Raji (cell line): ENCODE results near the gene TMF1.

Experiments used
- POLR2A ChIP-seq: IDR thresholded peaks from 2 replicates; pipeline ENCODE4 v1.6.1; 2011; ENCODE audit warnings: low read depth, low read length, control low read depth; ENCODE audit not compliant: insufficient read depth

TMF1 gene

GRCh38 chr3:69011096-69011730 lies 40.9 kb downstream of the TMF1 start:
- TF ChIP-seq POLR2A: no peak

DNA sequence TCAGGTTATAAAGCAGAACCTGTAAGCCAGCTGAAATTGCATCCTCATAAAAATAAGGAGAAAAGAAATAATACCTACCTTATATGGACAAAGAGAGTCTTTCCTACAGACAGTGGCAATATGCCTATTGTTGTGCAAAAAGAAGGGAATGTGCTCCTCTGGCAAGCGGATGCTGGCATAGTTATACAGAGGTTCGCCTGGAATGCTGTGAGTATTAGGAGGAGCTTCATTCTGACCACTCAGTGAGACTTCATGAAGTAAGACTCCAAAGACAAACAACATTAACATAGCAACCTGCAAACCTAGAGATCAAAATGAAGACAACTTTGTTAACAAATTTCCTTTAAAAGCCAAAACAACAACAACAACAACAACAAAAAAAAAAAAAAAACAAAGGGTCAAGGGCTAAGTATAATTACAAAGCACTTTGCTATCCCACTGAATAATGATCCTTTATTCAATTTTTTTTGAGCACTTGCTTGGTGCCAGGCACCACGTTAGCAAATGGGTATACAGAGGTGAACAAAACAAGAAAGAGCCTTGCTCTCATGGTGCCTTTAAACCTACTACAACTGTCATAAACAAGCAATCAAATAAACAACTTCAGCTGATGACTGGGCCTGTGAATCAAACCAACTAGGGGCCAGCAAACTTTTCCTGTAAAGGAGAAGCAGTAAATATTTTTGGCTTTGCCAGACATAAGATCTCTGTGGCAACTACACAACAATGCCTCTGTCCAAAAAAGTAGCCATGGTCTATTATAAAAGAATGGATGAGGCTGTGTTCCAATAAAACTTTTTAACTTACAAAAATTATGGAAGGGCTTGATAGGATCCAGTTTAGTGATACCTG lies 42.3 kb downstream of the TMF1 start:
- no peak for TF ChIP-seq POLR2A

GRCh38 chr3:69008980-69009379 lies 43.2 kb downstream of the TMF1 start:
- no peak for TF ChIP-seq POLR2A

- no peak for TF ChIP-seq POLR2A
Observed at GRCh38 chr3:69005791-69006482, 46.2 kb downstream of the TMF1 start.

GRCh38 chr3:69005071-69005790 lies 46.9 kb downstream of the TMF1 start:
- no peak for TF ChIP-seq POLR2A

DNA sequence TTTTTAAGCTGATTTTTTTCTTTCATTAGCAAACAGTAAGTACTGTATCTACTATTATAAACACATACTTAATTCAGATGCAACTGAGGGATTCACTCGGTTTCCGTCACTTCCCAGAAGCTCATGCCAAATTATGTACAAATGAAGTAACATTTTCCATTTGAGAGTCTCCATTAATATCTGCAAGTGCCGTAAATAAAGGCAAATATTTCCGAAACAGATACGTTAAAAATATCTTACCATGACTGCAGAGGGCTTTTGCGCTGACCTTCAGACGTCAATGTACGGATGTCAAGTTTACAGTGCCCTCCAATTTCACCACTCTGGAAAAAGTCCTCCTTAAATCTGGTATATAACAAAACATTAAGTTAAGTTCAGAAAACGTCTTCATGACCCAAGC lies 48.0 kb downstream of the TMF1 start:
- TF ChIP-seq POLR2A: no peak

DNA sequence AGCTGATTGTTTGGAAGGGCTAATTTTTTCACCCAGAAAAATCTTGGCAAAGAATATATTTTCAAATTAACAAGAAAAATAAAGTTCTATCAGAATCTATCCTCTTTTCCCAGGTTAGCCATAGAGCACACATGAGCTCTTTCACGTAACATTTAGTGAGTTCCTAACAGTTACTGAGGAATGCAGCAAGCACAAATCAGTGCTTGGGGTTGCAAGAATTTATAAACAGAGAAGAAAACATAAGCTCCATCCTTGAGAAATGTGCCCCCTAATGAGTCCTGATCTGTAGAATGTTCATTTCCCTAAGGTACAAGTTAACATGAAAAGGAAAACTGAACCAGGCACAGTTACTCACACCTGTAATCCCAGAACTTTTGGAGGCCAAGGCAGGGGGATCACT lies 52.5 kb downstream of the TMF1 start:
- TF ChIP-seq POLR2A: no peak

- TF ChIP-seq POLR2A: no peak
Observed at GRCh38 chr3:68999158-68999557, 53.0 kb downstream of the TMF1 start.

GRCh38 chr3:68997887-68998286 lies 54.2 kb downstream of the TMF1 start:
- TF ChIP-seq POLR2A: no peak

- no peak for TF ChIP-seq POLR2A
Observed at GRCh38 chr3:68996356-68996995, 55.7 kb downstream of the TMF1 start.

DNA sequence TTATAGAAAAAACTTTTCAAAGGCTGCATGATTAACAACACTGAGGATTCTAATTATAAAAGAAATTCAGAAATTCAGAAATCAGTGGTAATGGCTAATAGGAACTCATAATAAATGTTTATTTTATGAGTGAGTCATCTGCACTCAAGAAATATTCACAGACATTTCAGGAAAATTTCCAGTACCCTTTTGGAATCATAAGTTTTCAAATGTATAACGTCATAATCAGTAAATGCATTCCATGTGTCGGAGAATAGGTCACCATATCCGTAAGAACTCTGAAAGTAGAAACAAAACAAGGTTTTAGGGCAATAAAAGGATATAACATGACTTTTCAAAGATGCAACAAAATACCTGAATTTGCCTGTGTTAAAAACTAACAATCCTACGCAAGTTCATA lies 63.4 kb downstream of the TMF1 start:
- no peak for TF ChIP-seq POLR2A

DNA sequence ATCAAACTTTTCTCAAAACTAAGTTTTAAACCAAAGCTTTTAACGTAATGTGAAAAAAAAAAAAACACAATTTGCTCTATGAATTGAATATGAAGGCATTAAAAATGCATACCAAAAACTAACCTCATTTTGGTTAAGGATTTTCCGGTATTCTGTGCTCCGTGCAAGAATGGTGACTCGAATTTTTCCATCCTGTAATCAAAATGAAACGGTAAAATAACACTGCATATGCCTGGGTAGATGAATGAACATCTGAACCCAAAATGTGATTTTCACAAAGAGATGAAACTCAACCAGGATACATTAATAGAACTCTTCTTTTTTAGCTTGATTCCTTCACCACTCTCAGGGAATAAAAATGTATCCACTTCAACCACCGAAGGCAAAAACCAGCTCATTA lies 64.8 kb downstream of the TMF1 start:
- TF ChIP-seq POLR2A: no peak

GRCh38 chr3:68986496-68987208 lies 65.5 kb downstream of the TMF1 start:
- TF ChIP-seq POLR2A: no peak

DNA sequence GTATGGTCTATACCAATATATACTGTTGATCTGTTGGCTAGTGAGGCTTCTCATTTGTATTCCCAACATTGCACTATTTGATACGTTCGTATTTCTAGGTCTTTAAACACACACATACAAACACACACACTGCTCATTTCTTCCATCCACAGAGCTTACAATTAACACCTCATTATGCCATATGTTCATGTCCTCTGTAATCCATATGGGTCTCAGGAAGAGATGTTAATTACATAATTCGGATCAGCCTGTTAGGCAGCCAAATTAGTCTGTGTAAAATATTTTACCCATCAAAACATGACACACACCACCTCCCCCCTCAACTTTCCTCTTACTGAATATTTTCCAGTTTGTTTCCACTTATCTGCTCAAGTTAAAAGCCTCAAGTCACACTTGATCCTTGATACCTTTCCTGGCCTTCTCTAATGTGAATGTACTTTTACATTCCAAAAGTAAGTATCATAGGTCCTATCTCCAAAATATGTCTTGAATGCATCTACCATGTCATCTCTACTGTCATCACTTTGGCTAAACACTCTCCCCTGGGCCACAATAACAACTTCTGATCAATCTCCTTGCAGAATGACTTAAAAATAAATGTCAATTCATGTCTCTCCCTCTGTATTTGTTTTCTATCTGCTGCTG lies 66.9 kb downstream of the TMF1 start:
- TF ChIP-seq POLR2A: no peak
